Left ventricle myocardium inferior (tissue), 1 donor: ENCODE data around the gene LAMB4. TPM values are rescaled to one million over a fixed set of nuclear protein-coding genes. Genes with fewer than 3 reads are reported as not detected.

Experiments
- DNase-seq: peaks from one replicate; pipeline ENCODE4 v3.0.0-alpha.2; 2020
- H3K27ac ChIP-seq: fragments of 200-600 bp; replicated peaks from 2 replicates; pipeline ENCODE4 v1.8.0; 2021
- H3K27me3 ChIP-seq: fragments of 200-600 bp; 2 replicates; pipeline ENCODE4 v1.8.0; 2021; ENCODE audit warnings: low read depth
- H3K36me3 ChIP-seq: fragments of 200-600 bp; 2 replicates; pipeline ENCODE4 v1.8.0; 2021
- H3K4me1 ChIP-seq: fragments of 200-600 bp; 2 replicates; pipeline ENCODE4 v1.8.0; 2021
- H3K4me3 ChIP-seq: fragments of 200-600 bp; 2 replicates; pipeline ENCODE4 v1.8.0; 2021; ENCODE audit warnings: mild to moderate bottlenecking, moderate library complexity
- H3K9me3 ChIP-seq: fragments of 200-600 bp; replicated peaks from 2 replicates; pipeline ENCODE4 v1.8.0; 2021
- CTCF ChIP-seq: fragments of 200-600 bp; IDR thresholded peaks from 2 replicates; pipeline ENCODE4 v1.8.0; 2021; ENCODE audit warnings: antibody characterized with exemption, mild to moderate bottlenecking, borderline replicate concordance
- intact Hi-C: fragments of 100-400 bp; cut with micrococcal nuclease; formaldehyde crosslinking; loops from one replicate; pipeline ENCODE4 v1.11.0; 2022
- total RNA-seq: library from RNA; stranded (reverse); fragmentation: NEBNext Ultra II Directional; extraction: Animal tissue kit (Norgen Biotek cat#: 25700); gene quantifications from one replicate; pipeline ENCODE4 v1.2.1, GENCODE V29; 2021
- donor health status: DM: no; HTN: yes; CAD: no; lungs with severe emphysema.

LAMB4 gene
- total RNA-seq, 1 donor from 2014 or later: 0.33 TPM

GRCh38 chr7:108007762-108008161, 122.4 kb downstream of the LAMB4 start:
- DNase-seq: no peak
- Histone ChIP-seq H3K27me3 (peaks cover under 1% of the 10 kb centered on the region), H3K4me3 (no peak overlapping the region), H3K36me3 (no peaks in the 10 kb centered on the region), H3K9me3 (no peaks in the 10 kb centered on the region), H3K4me1 (peaks cover 46% of the 10 kb centered on the region), H3K27ac (no peak overlapping the region)
- no peak for TF ChIP-seq CTCF
- intact Hi-C loops: no loop called here

GRCh38 chr7:108007261-108007660, 122.9 kb downstream of the LAMB4 start:
- Histone ChIP-seq H3K9me3 (no peaks in the 10 kb centered on the region), H3K4me3 (no peak overlapping the region), H3K27me3 (peaks cover 5% of the 10 kb centered on the region), H3K36me3 (no peaks in the 10 kb centered on the region), H3K4me1 (peaks cover 51% of the 10 kb centered on the region), H3K27ac (no peak overlapping the region)
- TF ChIP-seq CTCF: no peak
- DNase-seq: no peak
- intact Hi-C loops: no loop called here

GRCh38 chr7:108004220-108005142, 125.7 kb downstream of the LAMB4 start:
- H3K36me3 ChIP-seq: no peaks in the 10 kb centered on the region
- intact Hi-C loops: no loop called here
- H3K9me3 ChIP-seq: no peaks in the 10 kb centered on the region
- H3K27me3 ChIP-seq: peaks cover 5% of the 10 kb centered on the region
- H3K4me1 ChIP-seq: peaks cover 58% of the 10 kb centered on the region
- H3K27ac ChIP-seq: peak overlapping the region; percentile 87
- TF ChIP-seq CTCF: no peak
- no peak for DNase-seq
- peak overlapping the region; percentile 81 for H3K4me3 ChIP-seq

- Histone ChIP-seq H3K4me3 (peak overlapping the region; percentile 81), H3K36me3 (peaks cover under 1% of the 10 kb centered on the region), H3K27ac (peak overlapping the region; percentile 87), H3K27me3 (peaks cover 5% of the 10 kb centered on the region), H3K4me1 (peaks cover 67% of the 10 kb centered on the region), H3K9me3 (no peaks in the 10 kb centered on the region)
- TF ChIP-seq CTCF: no peak
- no peak for DNase-seq
- intact Hi-C loops: no loop called here
These were observed 126.6 kb downstream of the LAMB4 start for GRCh38 chr7:108003599-108003935.

- Histone ChIP-seq H3K36me3 (peaks cover 7% of the 10 kb centered on the region), H3K4me3 (peak within 1 kb of the TSS; percentile 81), H3K27ac (peak within 1 kb of the TSS; percentile 87), H3K4me1 (peaks cover 73% of the 10 kb centered on the region), H3K9me3 (no peaks in the 10 kb centered on the region), H3K27me3 (peaks cover 5% of the 10 kb centered on the region)
- TF ChIP-seq CTCF: no peak
- intact Hi-C loops: no loop called here
- DNase-seq: peak; percentile 86
These were observed 127.2 kb downstream of the LAMB4 start, which contains the start of gene LAMB1 for GRCh38 chr7:108002726-108003598. TSS of gene LAMB1 (minus strand) at chr7:108003161. CDS start at chr7:108002885, 276 bp downstream.
